Spleen (tissue), 7 donors: Measurements from ENCODE around the gene AP4M1.

ENCODE experiments used
- CTCF ChIP-seq, 11 experiments: fragments of 200-600 bp in 7 of 11; fragments of 450-650 bp in 4 of 11; sonication (generic) in 4 of 11; IDR thresholded peaks in 8 of 11; conservative IDR thresholded peaks in 3 of 11; 1 replicate in 7 of 11; 2 replicates in 4 of 11; pipeline versions ENCODE4 v1.4.0 to v1.8.0; 2016 to 2021; ENCODE audit warnings: antibody characterized with exemption in 11 of 11, inconsistent platforms in 4 of 11, mild to moderate bottlenecking in 1 of 11
- POLR2A ChIP-seq, 3 donors: fragments of 450-650 bp; IDR thresholded peaks; one replicate each; pipeline ENCODE4 v1.5.1; 2017; ENCODE audit warnings: antibody characterized with exemption in 3 of 3, mild to moderate bottlenecking in 1 of 3
- POLR2AphosphoS5 ChIP-seq, 3 donors: sonication (generic); formaldehyde crosslinking; IDR thresholded peaks; one replicate each; pipeline ENCODE4 v1.5.1; 2017; ENCODE audit warnings: antibody characterized with exemption in 3 of 3
- donor health status: DM: no; HTN: no; CAD: no; lungs with moderate emphysema.
- donor health status: DM: no; HTN: no; CAD: no.
- donor health status: DM: no; HTN: no; CAD: no.

DNA sequence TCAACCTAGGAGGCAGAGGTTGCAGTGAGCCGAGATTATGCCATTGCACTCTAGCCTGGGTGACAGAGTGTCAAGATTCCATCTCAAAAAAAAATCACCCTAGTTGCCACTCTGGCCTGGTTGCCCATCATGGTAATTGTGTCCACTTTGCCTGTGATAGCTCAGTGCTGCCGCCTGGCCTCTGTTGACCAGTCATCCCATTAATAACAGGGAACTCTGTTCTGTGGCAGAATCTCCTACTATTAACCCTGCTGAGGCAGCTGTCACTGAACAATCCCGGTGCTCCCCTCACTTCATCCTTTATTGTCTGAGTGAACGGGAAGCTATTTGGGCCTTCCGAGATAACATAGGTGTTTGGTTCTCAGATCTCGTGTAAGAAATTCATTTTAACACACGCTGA, 34.5 kb upstream of the AP4M1 start:
- no peak for TF ChIP-seq CTCF (IDR thresholded peaks at IDR 0.05 in 8 of 11, conservative IDR thresholded peaks at IDR 0.05 in 3 of 11)
- no peak for TF ChIP-seq POLR2A (IDR thresholded peaks at IDR 0.05)
- TF ChIP-seq POLR2AphosphoS5 (IDR thresholded peaks at IDR 0.05), result no peak
